Measurements from ENCODE around the gene IZUMO4.

Gene IZUMO4

GRCh38 chr19:2103045-2103707, 6.5 kb downstream of the IZUMO4 start:
- no peak for DNase-seq (ENCODE audit: low spot score)

GRCh38 chr19:2108251-2109016, 11.7 kb downstream of the IZUMO4 start:
- DNase-seq (ENCODE audit: low spot score), result no peak

- DNase-seq (ENCODE audit: low spot score), result no peak
Measured at GRCh38 chr19:2109046-2109864, 12.5 kb downstream of the IZUMO4 start.

DNA sequence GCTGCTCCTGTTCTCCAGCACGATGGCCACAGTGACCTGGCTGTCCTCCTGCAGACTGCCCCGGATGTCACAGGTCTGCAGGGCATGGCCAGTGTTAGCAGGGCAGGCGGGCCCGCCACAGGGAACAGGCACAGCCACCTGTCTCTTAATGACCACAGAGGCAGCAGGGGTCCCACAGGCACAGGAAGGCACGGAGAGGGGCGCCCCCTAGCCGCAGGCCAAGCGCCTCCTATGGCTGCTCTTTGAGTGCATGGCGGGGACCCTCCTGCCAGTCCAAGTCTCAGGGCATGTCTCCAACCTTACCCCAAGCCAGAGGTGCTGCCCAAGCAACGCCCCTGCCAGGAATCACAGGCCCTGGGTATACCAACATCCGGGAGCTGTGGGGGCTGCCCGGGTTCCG, 14.1 kb downstream of the IZUMO4 start:
- no peak for DNase-seq (ENCODE audit: low spot score)

GRCh38 chr19:2111425-2111824, 14.7 kb downstream of the IZUMO4 start:
- no peak for DNase-seq (ENCODE audit: low spot score)

- no peak for DNase-seq (ENCODE audit: low spot score)
Measured at GRCh38 chr19:2111886-2112285, 15.2 kb downstream of the IZUMO4 start.

DNA sequence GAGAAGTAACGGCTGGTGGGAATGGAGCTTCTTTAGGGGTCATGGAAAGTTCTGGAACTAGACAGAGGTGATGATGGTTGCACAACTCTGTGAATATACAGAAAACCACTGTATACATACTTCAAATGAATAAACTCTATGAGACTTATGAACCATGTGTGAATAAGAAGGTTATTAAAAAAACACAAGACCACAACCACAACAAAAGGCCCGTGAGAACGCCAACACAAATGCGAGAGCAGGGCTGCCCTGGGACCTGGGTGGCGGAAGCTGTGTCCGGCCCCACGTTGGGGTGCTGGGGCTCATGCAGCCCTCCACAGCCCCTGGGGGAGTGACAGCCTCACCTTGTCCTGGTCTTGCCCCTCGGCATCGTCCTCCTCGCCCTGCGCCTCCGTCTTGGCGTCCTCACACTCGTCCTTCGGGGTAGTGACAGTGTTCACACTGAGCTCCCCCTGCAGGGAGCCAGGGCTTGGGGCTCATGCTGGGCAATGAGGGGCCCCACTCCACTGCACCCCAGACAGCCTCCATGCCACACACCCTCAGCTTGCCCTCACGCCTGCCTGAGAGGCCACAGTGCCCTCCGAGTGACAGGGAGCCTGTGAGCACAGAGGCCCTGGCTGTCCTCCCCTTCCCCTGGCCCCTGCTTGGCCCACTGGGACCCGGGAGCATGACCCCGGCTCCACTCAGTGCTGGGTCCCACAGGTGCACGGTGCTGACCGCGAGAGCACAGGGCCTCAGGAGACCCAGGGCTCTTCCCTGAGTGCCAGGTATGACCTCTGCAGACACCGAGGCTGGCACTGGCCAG, 16.0 kb downstream of the IZUMO4 start:
- no peak for DNase-seq (ENCODE audit: low spot score)

DNA sequence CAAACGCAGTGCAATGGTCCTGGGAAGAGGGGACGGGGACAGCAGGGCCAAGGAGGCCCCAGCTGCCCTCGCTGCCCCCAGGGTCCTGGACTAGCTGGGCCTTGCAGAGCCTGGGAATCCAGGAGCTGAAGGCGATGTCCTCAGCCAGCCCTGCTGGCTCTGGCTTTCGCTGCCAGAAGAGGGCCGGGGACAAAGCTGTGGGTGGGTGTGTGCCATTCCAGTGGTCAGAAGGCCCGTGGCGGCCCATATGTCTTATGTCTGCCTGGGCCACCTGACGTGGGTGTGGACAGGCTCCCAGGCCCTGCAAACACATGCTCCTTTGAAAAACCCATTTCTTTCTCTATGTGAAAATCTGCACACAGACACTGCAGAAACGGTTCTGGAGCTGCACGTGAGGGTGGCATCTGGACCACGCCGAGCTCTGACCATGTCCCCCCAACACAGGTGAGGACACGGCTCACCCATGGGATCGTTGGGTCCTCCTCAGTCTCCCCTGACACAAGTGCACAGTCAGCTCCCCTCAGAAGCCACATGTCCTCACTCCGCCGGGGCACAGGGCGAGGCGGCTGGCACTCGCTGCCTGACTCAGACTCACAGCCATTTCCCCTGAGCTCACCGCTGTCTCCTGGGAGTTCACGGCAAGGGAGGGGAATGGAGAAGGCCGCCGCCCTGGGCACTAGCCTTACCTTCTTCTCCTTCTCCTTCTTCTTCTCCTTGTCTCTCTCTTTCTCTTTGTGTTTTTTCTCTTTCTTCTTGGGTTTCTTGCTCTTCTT, 16.9 kb downstream of the IZUMO4 start:
- no peak for DNase-seq (ENCODE audit: low spot score)

DNA sequence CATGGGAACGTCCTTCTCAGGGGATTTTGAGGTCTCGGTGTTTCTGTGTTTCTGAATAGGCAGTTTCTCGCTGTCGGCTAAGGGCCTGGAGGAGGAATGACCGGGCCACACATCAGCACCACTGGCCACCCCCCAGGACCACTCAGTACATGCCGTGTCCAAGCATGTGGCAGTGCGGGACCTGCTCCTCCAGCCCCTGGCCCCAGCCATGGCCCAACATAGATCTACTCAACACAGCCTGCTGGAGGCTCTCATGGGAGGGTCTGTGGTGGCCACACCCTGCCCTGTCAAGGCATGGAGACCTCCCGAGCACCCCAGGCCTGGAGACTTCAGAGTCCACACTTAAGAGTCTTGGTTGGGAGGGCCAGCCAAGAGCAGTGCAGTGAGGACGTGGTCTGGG, 17.5 kb downstream of the IZUMO4 start:
- no peak for DNase-seq (ENCODE audit: low spot score)

DNA sequence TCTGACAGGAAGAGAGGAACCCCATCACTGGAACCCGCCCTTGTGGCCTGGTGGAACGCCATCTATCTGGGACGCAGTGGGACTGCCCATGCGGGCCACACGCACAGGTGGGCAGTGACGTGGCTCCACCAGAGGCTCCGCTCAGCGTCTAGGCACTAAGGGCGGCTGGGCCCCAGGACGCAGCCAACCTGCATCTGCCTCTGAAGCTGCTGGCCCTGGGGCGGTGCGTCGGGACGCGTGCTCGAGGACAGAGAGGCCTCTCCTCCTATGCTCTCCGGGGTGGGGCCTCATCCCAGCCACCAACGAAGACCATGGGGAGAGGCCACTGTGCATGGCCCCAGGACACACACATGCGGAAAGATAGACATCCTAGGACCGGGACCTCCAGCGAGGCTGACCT, 18.1 kb downstream of the IZUMO4 start:
- no peak for DNase-seq (ENCODE audit: low spot score)

DNA sequence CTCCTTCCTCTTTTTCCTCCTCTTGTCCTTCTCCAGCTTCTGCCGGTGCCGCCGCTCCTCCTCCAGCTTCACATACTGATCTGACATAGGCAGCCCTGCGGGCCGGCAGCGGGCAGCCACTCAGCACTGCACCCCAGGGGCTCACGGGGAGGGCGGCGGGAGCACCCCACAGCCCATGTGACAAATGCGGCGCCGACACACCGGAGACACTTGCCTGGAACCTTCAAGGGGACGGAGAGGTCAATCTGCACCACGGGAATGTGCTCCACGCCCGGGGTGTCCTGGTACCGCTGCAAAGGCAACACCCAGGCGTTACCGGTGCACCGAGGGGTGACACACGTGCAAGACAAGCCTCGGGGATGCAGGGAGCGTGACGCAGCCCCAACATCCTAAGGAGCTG, 18.6 kb downstream of the IZUMO4 start:
- no peak for DNase-seq (ENCODE audit: low spot score)

GRCh38 chr19:2115911-2116426, 19.3 kb downstream of the IZUMO4 start:
- no peak for DNase-seq (ENCODE audit: low spot score)

GRCh38 chr19:2116507-2116906, 19.8 kb downstream of the IZUMO4 start:
- DNase-seq (ENCODE audit: low spot score), result no peak

GRCh38 chr19:2117215-2117960, 20.7 kb downstream of the IZUMO4 start:
- no peak for DNase-seq (ENCODE audit: low spot score)

DNA sequence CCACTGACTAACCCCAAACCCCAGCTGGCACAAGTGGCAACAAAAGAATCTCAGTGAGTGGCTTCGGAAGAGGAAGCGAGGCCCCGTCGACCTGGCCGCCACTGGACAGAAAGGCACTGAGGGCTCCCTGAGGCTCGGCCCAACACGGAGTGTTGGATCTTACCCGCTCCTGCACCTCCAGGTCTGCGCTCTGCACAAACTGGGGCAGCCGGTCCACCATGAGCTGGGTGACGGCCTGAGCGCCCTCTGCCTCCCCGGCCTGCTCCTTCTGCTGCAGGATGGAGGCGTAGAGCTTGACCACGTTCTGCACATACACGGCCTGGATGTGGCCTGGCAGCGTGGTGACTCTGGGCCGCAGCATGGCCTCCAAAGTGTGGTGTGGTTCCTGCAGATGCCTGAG, 21.7 kb downstream of the IZUMO4 start:
- no peak for DNase-seq (ENCODE audit: low spot score)

DNA sequence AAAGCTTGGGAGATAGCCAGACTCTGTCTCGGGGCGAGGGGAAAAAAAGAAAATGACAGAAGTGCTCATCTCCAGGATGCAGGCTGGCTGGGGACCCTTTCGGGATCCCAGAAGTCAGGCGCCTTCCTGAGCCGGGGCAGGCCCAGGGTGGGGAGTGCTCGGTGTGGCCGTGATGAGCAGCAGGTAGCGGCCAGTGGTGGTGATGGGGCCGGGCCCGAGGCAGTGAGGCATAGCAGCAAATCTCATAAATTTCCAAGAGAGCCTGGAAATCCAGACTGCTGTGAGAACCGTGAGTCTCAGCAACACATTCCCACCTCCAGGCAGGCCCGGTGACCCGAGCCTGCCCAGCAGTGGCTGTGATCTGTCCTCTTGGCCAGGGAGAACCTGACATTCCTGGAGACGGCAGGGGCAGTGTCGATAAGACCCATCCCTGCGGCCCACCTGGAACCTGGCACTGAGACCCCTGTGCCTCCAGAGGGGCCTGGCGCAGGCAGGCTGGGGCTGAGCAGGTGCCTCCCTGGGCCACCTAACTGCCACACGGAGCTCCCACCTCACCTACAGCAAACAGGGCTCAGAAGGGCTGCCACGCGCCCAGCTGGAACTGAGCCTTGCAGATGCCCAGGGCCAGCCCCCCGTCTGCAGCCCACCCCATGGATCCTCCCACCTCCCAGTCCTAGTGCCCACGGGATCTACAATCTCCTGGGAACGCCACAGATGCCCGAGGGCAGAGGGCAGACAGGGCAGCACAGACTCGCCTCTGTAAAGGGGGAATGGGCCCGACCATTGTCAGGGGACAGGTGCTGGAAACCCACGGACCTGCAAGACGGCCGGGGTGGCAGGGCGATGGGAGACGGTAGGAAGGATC, 23.4 kb downstream of the IZUMO4 start:
- no peak for DNase-seq (ENCODE audit: low spot score)

- no peak for DNase-seq (ENCODE audit: low spot score)
Measured at GRCh38 chr19:2120821-2121220, 24.1 kb downstream of the IZUMO4 start.

DNA sequence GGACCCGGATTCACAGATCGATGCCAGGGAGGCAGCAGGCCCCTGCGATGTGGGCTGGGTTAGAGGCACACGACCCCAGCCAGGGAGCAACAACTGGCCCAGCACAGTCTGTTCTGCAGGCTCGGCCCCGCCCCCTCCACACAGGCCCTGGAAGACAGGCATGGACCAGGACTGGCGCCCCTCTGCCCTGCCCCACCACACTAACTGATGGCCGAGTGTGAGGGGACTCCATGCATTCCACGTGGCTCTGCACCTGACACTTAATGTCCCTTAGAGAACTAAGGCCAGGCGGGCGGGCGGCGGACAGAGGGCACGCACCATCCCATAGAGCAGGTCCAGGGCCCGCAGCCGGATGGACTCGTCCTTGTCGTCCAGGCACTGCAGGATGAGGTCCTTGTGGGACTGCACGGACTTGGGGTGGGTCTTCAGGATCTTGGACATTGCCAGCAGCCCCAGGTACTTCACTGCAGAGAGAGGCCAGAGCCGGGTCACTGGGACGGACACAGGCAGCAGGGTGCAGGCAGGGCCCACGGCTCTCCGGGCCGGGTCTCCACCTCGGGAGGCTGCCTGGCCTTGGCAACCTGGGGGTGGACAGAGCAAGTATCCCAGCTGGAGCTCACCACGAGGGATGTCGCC, 24.8 kb downstream of the IZUMO4 start:
- no peak for DNase-seq (ENCODE audit: low spot score)
